Measurements from ENCODE around the gene PCDHB9. TPM values are rescaled to one million over a fixed set of nuclear protein-coding genes. Genes with fewer than 3 reads are reported as not detected.

Gene PCDHB9
- 0.54 TPM in 1 of 2 replicates, not detected in the other for total RNA-seq

GRCh38 chr5:141186897-141187512 lies at the start of gene PCDHB9:
TSS of gene PCDHB9 (plus strand) at chr5:141187161. CDS start at chr5:141187319, 158 bp downstream.

GRCh38 chr5:141149812-141150211 lies 37.1 kb upstream of the PCDHB9 start, which contains the start of gene PCDHB6:
TSS of gene PCDHB6 (plus strand) at chr5:141150057. CDS start at chr5:141150258, 201 bp downstream.

GRCh38 chr5:141172381-141173204 lies 14.4 kb upstream of the PCDHB9 start, which contains the start of gene PCDHB7:
TSS of gene PCDHB7 (plus strand) at chr5:141172644. CDS start at chr5:141172836, 192 bp downstream.

GRCh38 chr5:141177577-141178191 lies 9.3 kb upstream of the PCDHB9 start, which contains the start of gene PCDHB8:
TSS of gene PCDHB8 (plus strand) at chr5:141177790. CDS start at chr5:141178035, 245 bp downstream.

GRCh38 chr5:141182248-141182647 lies 4.7 kb upstream of the PCDHB9 start, which contains the start of gene PCDHB16:
TSS of gene PCDHB16 (plus strand) at chr5:141182387. CDS start at chr5:141182560, 173 bp downstream.

GRCh38 chr5:141192110-141192725 lies 5.3 kb downstream of the PCDHB9 start, which contains the start of gene PCDHB10:
TSS of gene PCDHB10 (plus strand) at chr5:141192353. CDS start at chr5:141192553, 200 bp downstream.

GRCh38 chr5:141199359-141200235 lies 12.6 kb downstream of the PCDHB9 start, which contains the start of gene PCDHB11:
TSS of gene PCDHB11 (plus strand) at chr5:141199627. CDS start at chr5:141199775, 148 bp downstream.

GRCh38 chr5:141208478-141208877 lies 21.5 kb downstream of the PCDHB9 start, which contains the start of gene PCDHB12:
TSS of gene PCDHB12 (plus strand) at chr5:141208719. CDS start at chr5:141208908, 189 bp downstream.

GRCh38 chr5:141213656-141214339 lies 26.8 kb downstream of the PCDHB9 start, which contains the start of gene PCDHB13:
TSS of gene PCDHB13 (plus strand) at chr5:141213919. CDS start at chr5:141214124, 205 bp downstream.

GRCh38 chr5:141223112-141223783 lies 36.3 kb downstream of the PCDHB9 start, which contains the start of gene PCDHB14:
TSS of gene PCDHB14 (plus strand) at chr5:141223343. CDS start at chr5:141223506, 163 bp downstream.

Other genes starting within 250 kb of the PCDHB9 start
- gene PCDHAC2, start 220.7 kb upstream of the PCDHB9 start, total RNA-seq: 0.39 TPM in 1 of 2 replicates, not detected in the other
- gene PCDHB1, start 135.8 kb upstream of the PCDHB9 start, total RNA-seq: not detected in 2 replicates
- gene PCDHB2, start 92.5 kb upstream of the PCDHB9 start, total RNA-seq: 0.39 and 1.2 TPM in 2 replicates
- gene PCDHB3, start 86.7 kb upstream of the PCDHB9 start, total RNA-seq: 0.11 and 0.39 TPM in 2 replicates
- gene PCDHB4, start 65.3 kb upstream of the PCDHB9 start, total RNA-seq: 0.22 and 0.39 TPM in 2 replicates
- under 0.01 and 0.54 TPM in 2 replicates for gene PCDHB5, start 52.0 kb upstream of the PCDHB9 start, total RNA-seq
- gene PCDHB6, start 37.1 kb upstream of the PCDHB9 start, total RNA-seq: 0.11 and 0.39 TPM in 2 replicates
- 0.22 and 0.79 TPM in 2 replicates for gene PCDHB7, start 14.5 kb upstream of the PCDHB9 start, total RNA-seq
- gene PCDHB8, start 9.4 kb upstream of the PCDHB9 start, total RNA-seq: under 0.01 TPM in 1 of 2 replicates, not detected in the other
- under 0.01 and 0.11 TPM in 2 replicates for gene PCDHB16, start 4.8 kb upstream of the PCDHB9 start, total RNA-seq
- gene PCDHB10, start 5.2 kb downstream of the PCDHB9 start, total RNA-seq: 0.39 TPM in 1 of 2 replicates, not detected in the other
- gene PCDHB11, start 12.5 kb downstream of the PCDHB9 start, total RNA-seq: 0.39 TPM in 1 of 2 replicates, not detected in the other
- under 0.01 and 0.11 TPM in 2 replicates for gene PCDHB12, start 21.6 kb downstream of the PCDHB9 start, total RNA-seq
- gene PCDHB13, start 26.8 kb downstream of the PCDHB9 start, total RNA-seq: 0.43 and 0.79 TPM in 2 replicates
- 0.22 and 1.2 TPM in 2 replicates for gene PCDHB14, start 36.2 kb downstream of the PCDHB9 start, total RNA-seq
- 0.11 and 0.39 TPM in 2 replicates for gene PCDHB15, start 58.2 kb downstream of the PCDHB9 start, total RNA-seq
- 0.22 and 0.39 TPM in 2 replicates for gene SLC25A2, start 116.9 kb downstream of the PCDHB9 start, total RNA-seq
- 49.9 and 60.9 TPM in 2 replicates for gene TAF7, start 133.6 kb downstream of the PCDHB9 start, total RNA-seq
- 0.22 and 0.39 TPM in 2 replicates for gene PCDHGA1, start 143.4 kb downstream of the PCDHB9 start, total RNA-seq
- gene PCDHGA2, start 151.6 kb downstream of the PCDHB9 start, total RNA-seq: 0.43 and 1.2 TPM in 2 replicates
- 0.33 and 1.2 TPM in 2 replicates for gene PCDHGA3, start 156.7 kb downstream of the PCDHB9 start, total RNA-seq
- 0.98 and 2.0 TPM in 2 replicates for gene PCDHGB1, start 162.9 kb downstream of the PCDHB9 start, total RNA-seq
- 1.5 and 2.7 TPM in 2 replicates for gene PCDHGA4, start 167.9 kb downstream of the PCDHB9 start, total RNA-seq
- 0.33 and 2.4 TPM in 2 replicates for gene PCDHGB2, start 172.8 kb downstream of the PCDHB9 start, total RNA-seq
- gene PCDHGA5, start 177.0 kb downstream of the PCDHB9 start, total RNA-seq: 0.43 and 1.6 TPM in 2 replicates
- 3.1 and 5.9 TPM in 2 replicates for gene PCDHGB3, start 183.1 kb downstream of the PCDHB9 start, total RNA-seq
- 2.6 and 3.9 TPM in 2 replicates for gene PCDHGA6, start 186.7 kb downstream of the PCDHB9 start, total RNA-seq
- 2.8 and 5.5 TPM in 2 replicates for gene PCDHGA7, start 195.6 kb downstream of the PCDHB9 start, total RNA-seq
- 12.0 and 13.0 TPM in 2 replicates for gene PCDHGB4, start 200.5 kb downstream of the PCDHB9 start, total RNA-seq
- gene PCDHGA8, start 205.5 kb downstream of the PCDHB9 start, total RNA-seq: 1.2 and 3.5 TPM in 2 replicates
- gene PCDHGB5, start 210.8 kb downstream of the PCDHB9 start, total RNA-seq: 13.7 and 15.4 TPM in 2 replicates
- 4.3 and 5.7 TPM in 2 replicates for gene PCDHGA9, start 215.6 kb downstream of the PCDHB9 start, total RNA-seq
- gene PCDHGB6, start 220.9 kb downstream of the PCDHB9 start, total RNA-seq: 2.3 and 3.1 TPM in 2 replicates
- gene PCDHGA10, start 225.8 kb downstream of the PCDHB9 start, total RNA-seq: 4.4 and 9.4 TPM in 2 replicates
- 1.8 and 7.5 TPM in 2 replicates for gene PCDHGB7, start 230.5 kb downstream of the PCDHB9 start, total RNA-seq
- 6.2 and 9.0 TPM in 2 replicates for gene PCDHGA11, start 233.9 kb downstream of the PCDHB9 start, total RNA-seq
- 6.7 and 8.2 TPM in 2 replicates for gene PCDHGA12, start 243.3 kb downstream of the PCDHB9 start, total RNA-seq